ENCODE data around the gene PET117. TPM values are rescaled to one million over a fixed set of nuclear protein-coding genes. Genes with fewer than 3 reads are reported as not detected.
"Not testable (repeated sequence)": the region's sequence is repeated elsewhere in the genome, so short reads cannot be mapped to it uniquely, and the experiment has no call there.

Gene PET117
- total and polyA plus RNA-seq, 4 experiments from 2014 or later = 14.1 to 40.9 (median 19.5) TPM

- Mint-ChIP-seq H3K9me3 (peaks cover 0 to 2% (median 0%) of the 10 kb centered on the region in 8 donors), H3K36me3 (no peaks in the 10 kb centered on the region), H3K4me1 (no peaks in the 10 kb centered on the region), H3K4me3 (no peak overlapping the region), H3K27me3 (peaks cover 6 to 19% of the 10 kb centered on the region in 2 donors), H3K27ac (no peak overlapping the region)
- Histone ChIP-seq H3K27me3 (ENCODE audit: insufficient read depth, low read length) (no peaks in the 10 kb centered on the region), H3K4me3 (ENCODE audit: low read length in 2 of 2) (no peak overlapping the region), H3K36me3 (ENCODE audit: insufficient read depth, low read length) (no peaks in the 10 kb centered on the region), H3K27ac (ENCODE audit: low read depth, low read length) (no peak overlapping the region), H3K4me1 (ENCODE audit: insufficient read depth, low read length) (no peaks in the 10 kb centered on the region), H3K9me3 (ENCODE audit: control insufficient read depth in 1 of 2, low read length in 2 of 2) (no peaks in the 10 kb centered on the region)
- ChIA-PET CTCF (ENCODE audit: partially characterized antibody) (no interaction called here), POLR2A (ENCODE audit: partially characterized antibody) (no interaction called here)
- no peak for DNase-seq
- intact Hi-C loops (cut with micrococcal nuclease) = no loop called here
Observed at GRCh38 chr20:18093388-18093787, 44.3 kb upstream of the PET117 start.

- no peaks in the 10 kb centered on the region for H3K4me1 Mint-ChIP-seq
- no peak for DNase-seq
- no peak overlapping the region for H3K27ac Mint-ChIP-seq
- H3K27ac ChIP-seq (ENCODE audit: low read depth, low read length) = no peak overlapping the region
- H3K36me3 ChIP-seq (ENCODE audit: insufficient read depth, low read length) = no peaks in the 10 kb centered on the region
- H3K27me3 ChIP-seq (ENCODE audit: insufficient read depth, low read length) = no peaks in the 10 kb centered on the region
- no peaks in the 10 kb centered on the region for H3K9me3 ChIP-seq (ENCODE audit: control insufficient read depth in 1 of 2, low read length in 2 of 2)
- no peaks in the 10 kb centered on the region for H3K36me3 Mint-ChIP-seq
- H3K4me1 ChIP-seq (ENCODE audit: insufficient read depth, low read length) = no peaks in the 10 kb centered on the region
- H3K9me3 Mint-ChIP-seq = peaks cover 0 to 2% (median 0%) of the 10 kb centered on the region in 8 donors
- no peak overlapping the region for H3K4me3 Mint-ChIP-seq
- H3K27me3 Mint-ChIP-seq = peaks cover 6 to 24% of the 10 kb centered on the region in 2 donors
- POLR2A ChIA-PET (ENCODE audit: partially characterized antibody) = no interaction called here
- CTCF ChIA-PET (ENCODE audit: partially characterized antibody) = no interaction called here
- no peak overlapping the region for H3K4me3 ChIP-seq (ENCODE audit: low read length in 2 of 2)
- intact Hi-C loops (cut with micrococcal nuclease) = no loop called here
Observed at GRCh38 chr20:18094191-18094590, 43.5 kb upstream of the PET117 start.

- intact Hi-C loops (cut with micrococcal nuclease); H3K36me3 ChIP-seq (ENCODE audit: insufficient read depth, low read length); H3K9me3 ChIP-seq (ENCODE audit: control insufficient read depth in 1 of 2, low read length in 2 of 2); H3K4me1 ChIP-seq (ENCODE audit: insufficient read depth, low read length); CTCF ChIA-PET (ENCODE audit: partially characterized antibody); H3K27ac Mint-ChIP-seq; H3K36me3 Mint-ChIP-seq; POLR2A ChIA-PET (ENCODE audit: partially characterized antibody); H3K27me3 ChIP-seq (ENCODE audit: insufficient read depth, low read length); DNase-seq; H3K4me3 ChIP-seq (ENCODE audit: low read length in 2 of 2); H3K9me3 Mint-ChIP-seq; H3K4me3 Mint-ChIP-seq; H3K27ac ChIP-seq (ENCODE audit: low read depth, low read length); H3K4me1 Mint-ChIP-seq: not testable (repeated sequence)
- peaks cover 7 to 14% of the 10 kb centered on the region in 2 donors for H3K27me3 Mint-ChIP-seq
Observed at GRCh38 chr20:18100569-18100968, 37.1 kb upstream of the PET117 start.

- Mint-ChIP-seq H3K27me3 (peaks cover 7 to 14% of the 10 kb centered on the region in 2 donors), H3K4me3 (no peak overlapping the region), H3K36me3 (no peaks in the 10 kb centered on the region), H3K27ac (no peak overlapping the region), H3K4me1 (no peaks in the 10 kb centered on the region), H3K9me3 (peaks cover 0 to 2% (median 0%) of the 10 kb centered on the region in 8 donors)
- no peak overlapping the region for H3K4me3 ChIP-seq (ENCODE audit: low read length in 2 of 2)
- no peak for DNase-seq
- no peaks in the 10 kb centered on the region for H3K36me3 ChIP-seq (ENCODE audit: insufficient read depth, low read length)
- H3K27me3 ChIP-seq (ENCODE audit: insufficient read depth, low read length) = no peaks in the 10 kb centered on the region
- POLR2A ChIA-PET (ENCODE audit: partially characterized antibody) = no interaction called here
- no peaks in the 10 kb centered on the region for H3K4me1 ChIP-seq (ENCODE audit: insufficient read depth, low read length)
- no peaks in the 10 kb centered on the region for H3K9me3 ChIP-seq (ENCODE audit: control insufficient read depth in 1 of 2, low read length in 2 of 2)
- no peak overlapping the region for H3K27ac ChIP-seq (ENCODE audit: low read depth, low read length)
- intact Hi-C loops (cut with micrococcal nuclease) = no loop called here
- CTCF ChIA-PET (ENCODE audit: partially characterized antibody) = no interaction called here
Observed at GRCh38 chr20:18101125-18101810, 36.4 kb upstream of the PET117 start.

GRCh38 chr20:18103497-18103896 is 34.2 kb upstream of the PET117 start:
- H3K27ac ChIP-seq (ENCODE audit: low read depth, low read length) = no peak overlapping the region
- Mint-ChIP-seq H3K4me3 (no peak overlapping the region), H3K36me3 (no peaks in the 10 kb centered on the region), H3K4me1 (no peaks in the 10 kb centered on the region), H3K27me3 (peaks cover 5 to 9% of the 10 kb centered on the region in 2 donors), H3K9me3 (peaks cover 0 to 6% (median 2%) of the 10 kb centered on the region in 8 donors), H3K27ac (no peak overlapping the region)
- intact Hi-C loops (cut with micrococcal nuclease) = no loop called here
- H3K4me1 ChIP-seq (ENCODE audit: insufficient read depth, low read length) = no peaks in the 10 kb centered on the region
- no peak for DNase-seq
- POLR2A ChIA-PET (ENCODE audit: partially characterized antibody) = no interaction called here
- H3K9me3 ChIP-seq (ENCODE audit: control insufficient read depth in 1 of 2, low read length in 2 of 2) = no peaks in the 10 kb centered on the region
- H3K36me3 ChIP-seq (ENCODE audit: insufficient read depth, low read length) = no peaks in the 10 kb centered on the region
- no peaks in the 10 kb centered on the region for H3K27me3 ChIP-seq (ENCODE audit: insufficient read depth, low read length)
- H3K4me3 ChIP-seq (ENCODE audit: low read length in 2 of 2) = no peak overlapping the region
- CTCF ChIA-PET (ENCODE audit: partially characterized antibody) = no interaction called here

- ChIA-PET CTCF (ENCODE audit: partially characterized antibody) (no interaction called here), POLR2A (ENCODE audit: partially characterized antibody) (no interaction called here)
- Mint-ChIP-seq H3K4me3 (no peak overlapping the region), H3K27ac (no peak overlapping the region), H3K36me3 (no peaks in the 10 kb centered on the region), H3K9me3 (peaks cover 0 to 11% (median 4%) of the 10 kb centered on the region in 8 donors), H3K4me1 (no peaks in the 10 kb centered on the region), H3K27me3 (peaks cover 2 to 5% of the 10 kb centered on the region in 2 donors)
- intact Hi-C loops (cut with micrococcal nuclease) = no loop called here
- no peak overlapping the region for H3K27ac ChIP-seq (ENCODE audit: low read depth, low read length)
- H3K4me1 ChIP-seq (ENCODE audit: insufficient read depth, low read length) = no peaks in the 10 kb centered on the region
- H3K4me3 ChIP-seq (ENCODE audit: low read length in 2 of 2) = no peak overlapping the region
- no peaks in the 10 kb centered on the region for H3K27me3 ChIP-seq (ENCODE audit: insufficient read depth, low read length)
- no peak for DNase-seq
- no peaks in the 10 kb centered on the region for H3K9me3 ChIP-seq (ENCODE audit: control insufficient read depth in 1 of 2, low read length in 2 of 2)
- no peaks in the 10 kb centered on the region for H3K36me3 ChIP-seq (ENCODE audit: insufficient read depth, low read length)
Observed at GRCh38 chr20:18108326-18108725, 29.3 kb upstream of the PET117 start.

GRCh38 chr20:18128574-18128973 is 9.1 kb upstream of the PET117 start:
- peak overlapping the region in 2 of 8 donors; percentile 7 to 34 for H3K4me3 Mint-ChIP-seq
- intact Hi-C loops (cut with micrococcal nuclease) = not testable (repeated sequence)

More at GRCh38 chr20:18128574-18128973, 9.1 kb upstream of the PET117 start:
- H3K36me3 Mint-ChIP-seq; DNase-seq; H3K4me1 Mint-ChIP-seq; H3K4me3 ChIP-seq (ENCODE audit: low read length in 2 of 2); H3K27ac ChIP-seq (ENCODE audit: low read depth, low read length); H3K4me1 ChIP-seq (ENCODE audit: insufficient read depth, low read length); H3K36me3 ChIP-seq (ENCODE audit: insufficient read depth, low read length); POLR2A ChIA-PET (ENCODE audit: partially characterized antibody); H3K9me3 Mint-ChIP-seq; H3K27me3 ChIP-seq (ENCODE audit: insufficient read depth, low read length); H3K27me3 Mint-ChIP-seq; H3K9me3 ChIP-seq (ENCODE audit: control insufficient read depth in 1 of 2, low read length in 2 of 2); CTCF ChIA-PET (ENCODE audit: partially characterized antibody): not testable (repeated sequence)
- H3K27ac Mint-ChIP-seq = peak overlapping the region in 5 of 7 donors; percentile 10 to 68 (median 25)
